Panc1 (cell line): ENCODE measurements around the gene ANKRD29.

Experiments
- POLR2AphosphoS5 ChIP-seq: IDR thresholded peaks from 2 replicates; pipeline ENCODE4 v1.6.1; 2012; ENCODE audit warnings: mild to moderate bottlenecking, low read depth, low read length, moderate library complexity
- TF ChIP-seq, protein P1 (sequence below): fragments of 450-650 bp; IDR thresholded peaks from 2 replicates; pipeline ENCODE4 v1.5.1; 2017; ENCODE audit warnings: mild to moderate bottlenecking

- TF ChIP-seq, protein P1, sequence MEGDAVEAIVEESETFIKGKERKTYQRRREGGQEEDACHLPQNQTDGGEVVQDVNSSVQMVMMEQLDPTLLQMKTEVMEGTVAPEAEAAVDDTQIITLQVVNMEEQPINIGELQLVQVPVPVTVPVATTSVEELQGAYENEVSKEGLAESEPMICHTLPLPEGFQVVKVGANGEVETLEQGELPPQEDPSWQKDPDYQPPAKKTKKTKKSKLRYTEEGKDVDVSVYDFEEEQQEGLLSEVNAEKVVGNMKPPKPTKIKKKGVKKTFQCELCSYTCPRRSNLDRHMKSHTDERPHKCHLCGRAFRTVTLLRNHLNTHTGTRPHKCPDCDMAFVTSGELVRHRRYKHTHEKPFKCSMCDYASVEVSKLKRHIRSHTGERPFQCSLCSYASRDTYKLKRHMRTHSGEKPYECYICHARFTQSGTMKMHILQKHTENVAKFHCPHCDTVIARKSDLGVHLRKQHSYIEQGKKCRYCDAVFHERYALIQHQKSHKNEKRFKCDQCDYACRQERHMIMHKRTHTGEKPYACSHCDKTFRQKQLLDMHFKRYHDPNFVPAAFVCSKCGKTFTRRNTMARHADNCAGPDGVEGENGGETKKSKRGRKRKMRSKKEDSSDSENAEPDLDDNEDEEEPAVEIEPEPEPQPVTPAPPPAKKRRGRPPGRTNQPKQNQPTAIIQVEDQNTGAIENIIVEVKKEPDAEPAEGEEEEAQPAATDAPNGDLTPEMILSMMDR: no peak
- no peak for TF ChIP-seq POLR2AphosphoS5
These were observed 110.2 kb downstream of the ANKRD29 start for GRCh38 chr18:23552505-23552904.
